ENCODE data around the gene BID. TPM values are rescaled to one million over a fixed set of nuclear protein-coding genes. Genes with fewer than 3 reads are reported as not detected.

Gene BID
- polyA plus RNA-seq, 1 donor from 2014 or later: 88.6 TPM

- Histone ChIP-seq H3K79me2 (replicated peaks; ENCODE audit: insufficient read depth, low read length) (no peaks in the 10 kb centered on the region), H3K4me3 (ENCODE audit: low read length) (no peak overlapping the region), H3K4me2 (ENCODE audit: low read length) (no peak overlapping the region), H3K27me3 (ENCODE audit: insufficient read depth, low read depth, low read length) (no peaks in the 10 kb centered on the region), H2AFZ (ENCODE audit: low read depth, low read length) (no peak overlapping the region), H3K36me3 (ENCODE audit: insufficient read depth, low read length) (no peaks in the 10 kb centered on the region), H3K27ac (ENCODE audit: low read length) (no peak overlapping the region), H3K9ac (ENCODE audit: low read length) (no peak overlapping the region), H3F3A (ENCODE audit: insufficient read depth, low read length, poor library complexity, severe bottlenecking) (no peaks in the 10 kb centered on the region), H3K9me3 (ENCODE audit: low read length) (no peaks in the 10 kb centered on the region), H3K9me2 (ENCODE audit: insufficient read depth, low read length) (no peaks in the 10 kb centered on the region), H4K20me1 (ENCODE audit: insufficient read depth) (no peaks in the 10 kb centered on the region)
- TF ChIP-seq MXI1 (conservative IDR thresholded peaks at IDR 0.05; ENCODE audit: poor library complexity, severe bottlenecking) (no peak), TAF1 (IDR thresholded peaks at IDR 0.05; ENCODE audit: low read depth) (no peak), EZH2 (IDR thresholded peaks at IDR 0.05; ENCODE audit: borderline replicate concordance, insufficient read depth, low read length, poor library complexity, severe bottlenecking) (no peak), SMC3 (conservative IDR thresholded peaks at IDR 0.05; ENCODE audit: poor library complexity) (no peak), POLR2AphosphoS5 (IDR thresholded peaks at IDR 0.05) (no peak), RAD21 (conservative IDR thresholded peaks at IDR 0.05) (no peak), REST (IDR thresholded peaks at IDR 0.05; ENCODE audit: borderline replicate concordance) (no peak), EP300 (conservative IDR thresholded peaks at IDR 0.05; ENCODE audit: poor library complexity, severe bottlenecking) (no peak)
- TF ChIP-seq, protein P1, sequence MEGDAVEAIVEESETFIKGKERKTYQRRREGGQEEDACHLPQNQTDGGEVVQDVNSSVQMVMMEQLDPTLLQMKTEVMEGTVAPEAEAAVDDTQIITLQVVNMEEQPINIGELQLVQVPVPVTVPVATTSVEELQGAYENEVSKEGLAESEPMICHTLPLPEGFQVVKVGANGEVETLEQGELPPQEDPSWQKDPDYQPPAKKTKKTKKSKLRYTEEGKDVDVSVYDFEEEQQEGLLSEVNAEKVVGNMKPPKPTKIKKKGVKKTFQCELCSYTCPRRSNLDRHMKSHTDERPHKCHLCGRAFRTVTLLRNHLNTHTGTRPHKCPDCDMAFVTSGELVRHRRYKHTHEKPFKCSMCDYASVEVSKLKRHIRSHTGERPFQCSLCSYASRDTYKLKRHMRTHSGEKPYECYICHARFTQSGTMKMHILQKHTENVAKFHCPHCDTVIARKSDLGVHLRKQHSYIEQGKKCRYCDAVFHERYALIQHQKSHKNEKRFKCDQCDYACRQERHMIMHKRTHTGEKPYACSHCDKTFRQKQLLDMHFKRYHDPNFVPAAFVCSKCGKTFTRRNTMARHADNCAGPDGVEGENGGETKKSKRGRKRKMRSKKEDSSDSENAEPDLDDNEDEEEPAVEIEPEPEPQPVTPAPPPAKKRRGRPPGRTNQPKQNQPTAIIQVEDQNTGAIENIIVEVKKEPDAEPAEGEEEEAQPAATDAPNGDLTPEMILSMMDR (IDR thresholded peaks at IDR 0.05; ENCODE audit: poor library complexity, severe bottlenecking): no peak
Measured at GRCh38 chr22:17806437-17806836, 32.2 kb upstream of the BID start.

DNA sequence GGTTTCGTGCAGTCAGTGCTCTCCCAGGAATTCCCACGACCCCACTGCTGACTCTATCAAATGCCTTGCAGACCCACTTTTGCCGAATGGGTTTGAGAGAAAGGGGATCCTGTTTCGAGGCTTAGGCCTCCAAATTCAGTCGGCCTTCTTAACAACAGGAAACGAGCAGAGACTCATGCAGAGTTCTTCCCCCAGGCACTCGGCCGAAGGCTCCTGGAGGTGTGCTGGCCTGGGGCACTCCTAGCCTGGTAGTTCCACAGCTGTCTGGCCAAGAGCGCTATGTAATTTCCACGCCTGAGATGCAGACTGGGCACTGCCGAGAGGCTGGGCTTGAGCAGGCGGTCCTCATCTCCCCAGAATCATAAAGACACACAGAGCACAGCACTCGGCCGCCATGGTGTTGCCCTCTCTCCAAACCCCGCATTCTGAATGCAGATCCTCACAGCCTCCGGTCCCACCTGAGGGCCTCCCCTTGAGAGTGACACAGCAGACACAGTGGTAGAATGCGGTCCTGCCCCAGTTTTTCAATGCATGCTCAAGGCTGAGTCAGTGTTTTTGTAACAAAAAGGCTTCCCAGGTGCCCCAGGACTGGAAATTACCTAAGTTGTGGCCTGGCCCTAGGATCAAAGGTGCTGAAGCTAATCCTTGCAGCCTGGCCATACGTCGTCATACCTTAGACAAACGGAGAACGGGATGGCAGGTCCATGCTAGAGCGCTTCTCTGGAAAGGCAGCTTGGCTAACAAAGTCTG is 30.2 kb upstream of the BID start:
- no peaks in the 10 kb centered on the region for H3F3A ChIP-seq (ENCODE audit: insufficient read depth, low read length, poor library complexity, severe bottlenecking)
- H3K79me2 ChIP-seq (replicated peaks; ENCODE audit: insufficient read depth, low read length): no peaks in the 10 kb centered on the region
- no peak overlapping the region for H2AFZ ChIP-seq (ENCODE audit: low read depth, low read length)
- no peaks in the 10 kb centered on the region for H4K20me1 ChIP-seq (ENCODE audit: insufficient read depth)
- H3K36me3 ChIP-seq (ENCODE audit: insufficient read depth, low read length): no peaks in the 10 kb centered on the region
- no peaks in the 10 kb centered on the region for H3K9me2 ChIP-seq (ENCODE audit: insufficient read depth, low read length)
- H3K9ac ChIP-seq (ENCODE audit: low read length): no peak overlapping the region
- no peak overlapping the region for H3K4me3 ChIP-seq (ENCODE audit: low read length)
- H3K27ac ChIP-seq (ENCODE audit: low read length): no peak overlapping the region
- no peak overlapping the region for H3K4me2 ChIP-seq (ENCODE audit: low read length)
- TF ChIP-seq REST (IDR thresholded peaks at IDR 0.05; ENCODE audit: borderline replicate concordance): no peak
- H3K9me3 ChIP-seq (ENCODE audit: low read length): no peaks in the 10 kb centered on the region
- H3K27me3 ChIP-seq (ENCODE audit: insufficient read depth, low read depth, low read length): no peaks in the 10 kb centered on the region

Data from neural cell (in vitro differentiated cells).